GM19468 (cell line): ENCODE results near the gene C2CD2.

Experiments
- ATAC-seq: cut with Tn5 transposase; IDR thresholded peaks from one replicate; pipeline ENCODE4 v1.9.1; 2021; ENCODE audit warnings: mild to moderate bottlenecking, moderate library complexity, moderate number of reproducible peaks; ENCODE audit not compliant: unreplicated experiment; ENCODE audit errors: extremely low read depth

The C2CD2 gene

DNA sequence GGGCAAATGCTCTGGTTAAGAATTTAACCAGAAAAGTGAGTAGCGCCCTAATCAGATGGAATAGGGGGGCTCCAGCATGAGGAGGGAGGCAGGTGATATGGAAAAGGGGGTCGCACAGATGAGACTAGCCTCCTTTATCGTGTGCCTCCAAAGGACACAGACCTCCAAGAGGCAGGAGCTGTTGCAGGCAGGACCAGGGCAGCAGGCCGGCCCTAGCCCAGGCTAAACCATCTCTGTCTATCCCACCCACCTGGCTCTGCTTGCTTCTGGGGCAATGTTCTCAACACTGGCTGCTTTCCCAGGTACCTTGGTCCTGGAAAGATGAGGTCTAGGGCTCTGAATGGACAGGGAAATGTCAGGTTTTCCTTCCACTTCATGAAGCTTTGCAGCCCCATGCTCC lies 36.3 kb downstream of the C2CD2 start:
- ATAC-seq, result no peak

DNA sequence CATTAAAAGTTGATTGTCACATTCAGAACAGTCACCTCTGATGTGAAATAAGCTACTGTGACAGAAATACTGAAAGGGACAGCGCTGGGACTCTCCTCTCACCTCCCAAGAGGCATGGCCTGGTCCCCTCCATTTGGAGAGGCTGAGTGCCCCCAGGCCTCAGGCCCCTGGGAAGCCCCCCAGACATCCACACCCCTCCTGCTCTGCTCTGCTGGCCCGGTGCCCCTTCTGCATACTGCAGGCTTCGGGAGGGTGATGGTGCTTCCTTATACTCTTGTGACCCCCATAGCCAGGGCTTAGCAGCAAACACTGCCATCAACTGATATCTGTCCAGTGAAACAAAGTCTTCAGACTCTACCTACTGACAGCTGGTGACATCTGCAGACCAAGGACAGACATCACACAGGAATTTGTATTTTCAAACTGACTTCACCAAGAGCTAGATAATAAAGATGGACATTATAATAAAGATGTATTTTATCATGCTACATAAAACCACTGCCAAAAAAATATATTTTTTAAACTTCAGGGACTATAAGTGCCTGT lies 36.9 kb downstream of the C2CD2 start:
- no peak for ATAC-seq

DNA sequence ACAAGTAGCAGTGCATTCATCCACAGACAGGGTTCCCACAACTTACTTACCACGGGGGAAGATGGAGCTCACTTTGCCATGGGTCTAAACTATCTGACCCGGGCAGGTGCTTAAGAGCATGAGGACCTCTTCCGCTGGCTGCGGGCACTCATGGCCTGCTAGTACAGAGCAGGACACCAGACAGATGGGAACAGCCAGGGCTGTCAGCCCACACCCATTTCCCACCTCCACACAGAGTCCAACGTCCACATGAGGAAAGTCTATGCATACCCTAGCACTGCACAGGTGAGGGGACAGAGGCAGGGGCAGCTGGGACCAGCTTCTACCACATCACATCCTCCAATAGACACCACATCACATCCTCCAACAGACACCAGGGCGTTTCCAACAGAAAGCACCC lies 38.9 kb downstream of the C2CD2 start:
- no peak for ATAC-seq

DNA sequence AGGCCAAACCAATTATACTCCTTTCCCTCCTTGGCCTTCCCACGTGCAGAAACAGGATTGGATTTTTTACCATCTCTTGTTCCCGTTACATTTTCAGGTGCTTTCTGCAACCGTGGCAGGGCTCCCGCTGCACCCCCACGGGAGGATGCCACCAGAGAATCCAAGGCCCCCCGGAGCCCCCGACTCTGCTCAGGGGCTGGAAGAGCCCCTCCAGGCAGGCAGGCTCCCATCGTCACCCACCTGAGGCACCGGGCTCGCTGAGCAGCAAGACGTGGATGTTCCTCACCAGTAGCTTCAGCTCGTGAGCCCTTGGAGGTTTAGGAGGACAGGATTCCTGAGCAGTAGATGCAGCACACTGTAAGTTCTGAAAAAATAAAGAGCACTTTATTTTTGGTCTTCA lies 39.5 kb downstream of the C2CD2 start:
- no peak for ATAC-seq

- no peak for ATAC-seq
These were observed 40.6 kb downstream of the C2CD2 start for GRCh38 chr21:41913230-41913629.

GRCh38 chr21:41908829-41909228 lies 45.0 kb downstream of the C2CD2 start:
- no peak for ATAC-seq

- no peak for ATAC-seq
These were observed 46.1 kb downstream of the C2CD2 start for GRCh38 chr21:41907496-41908258.

DNA sequence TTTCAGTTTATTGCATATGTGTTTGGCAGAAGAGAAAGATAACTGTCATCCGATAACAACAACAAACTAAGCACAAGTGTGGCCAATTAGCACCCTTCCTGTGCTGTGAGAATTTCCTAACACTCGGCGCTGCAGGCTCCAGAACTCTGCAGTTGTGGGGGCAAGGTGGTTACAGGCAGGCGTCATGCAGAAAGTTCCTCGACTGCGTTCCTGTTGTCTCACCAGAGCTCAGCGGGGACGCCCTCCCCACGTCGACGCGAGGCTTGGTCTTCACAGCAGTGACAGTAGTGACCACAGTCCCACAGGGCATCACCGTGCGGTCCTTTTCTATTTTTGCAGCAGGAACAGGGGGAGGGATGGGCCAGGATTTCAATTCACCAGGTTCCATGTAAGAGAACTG lies 47.0 kb downstream of the C2CD2 start:
- no peak for ATAC-seq

DNA sequence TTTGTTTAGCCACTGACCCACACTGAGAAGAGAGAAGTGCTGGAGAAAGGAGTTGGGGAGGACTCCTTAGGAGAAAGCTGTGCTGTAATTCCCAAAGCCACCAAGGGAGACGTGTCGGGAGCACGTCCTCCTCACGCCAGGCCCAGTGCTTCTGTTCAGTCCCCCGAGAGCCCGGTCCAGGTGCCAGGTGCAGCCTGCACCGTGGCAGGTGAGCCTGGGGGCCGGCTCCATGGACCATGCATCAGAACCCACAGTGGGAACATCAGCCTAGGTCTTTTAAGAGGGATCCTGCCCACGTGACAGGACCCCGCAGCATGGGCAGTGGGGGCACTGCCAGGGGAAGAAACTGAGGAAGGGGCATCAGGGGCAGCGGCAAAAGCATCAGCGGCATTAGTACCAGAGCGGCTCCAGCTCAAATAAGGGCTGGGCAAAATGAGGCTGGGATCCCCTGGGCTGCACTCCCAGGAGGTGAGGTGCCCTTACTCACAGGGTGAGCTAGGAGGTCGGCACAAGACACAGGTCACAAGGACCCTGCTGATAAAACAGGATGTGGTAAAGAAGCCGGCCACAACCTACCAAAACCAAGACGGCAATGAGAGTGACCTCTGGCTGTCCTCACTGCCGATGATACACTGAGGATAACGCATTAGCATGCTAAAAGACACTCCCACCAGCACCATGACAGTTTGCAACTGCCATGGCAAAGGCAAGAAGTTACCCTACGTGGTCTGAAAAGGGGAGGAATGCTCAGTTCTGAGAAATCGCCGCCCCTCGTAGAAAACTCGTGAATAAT lies 50.1 kb downstream of the C2CD2 start:
- ATAC-seq, result no peak

GRCh38 chr21:41902946-41903345 lies 50.9 kb downstream of the C2CD2 start:
- no peak for ATAC-seq

DNA sequence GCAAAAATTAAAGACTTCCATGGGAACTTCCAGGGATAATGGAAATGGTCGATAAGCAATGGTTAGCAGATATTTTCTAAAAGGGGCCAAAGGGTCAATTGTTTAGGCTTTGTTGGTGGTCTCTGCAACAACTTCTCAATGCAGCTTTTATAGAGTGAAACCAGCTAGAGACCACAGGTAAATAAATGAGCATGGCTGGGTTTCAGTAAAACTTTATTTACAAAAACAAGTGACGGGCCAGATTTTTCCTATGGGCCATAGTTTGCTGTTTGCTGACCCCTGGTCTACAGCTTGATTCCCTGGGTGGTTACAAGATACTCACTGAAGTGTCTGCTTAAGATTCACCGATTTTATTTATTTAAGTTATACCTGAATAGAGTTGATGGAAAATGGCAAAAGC lies 52.0 kb downstream of the C2CD2 start:
- ATAC-seq, result no peak

DNA sequence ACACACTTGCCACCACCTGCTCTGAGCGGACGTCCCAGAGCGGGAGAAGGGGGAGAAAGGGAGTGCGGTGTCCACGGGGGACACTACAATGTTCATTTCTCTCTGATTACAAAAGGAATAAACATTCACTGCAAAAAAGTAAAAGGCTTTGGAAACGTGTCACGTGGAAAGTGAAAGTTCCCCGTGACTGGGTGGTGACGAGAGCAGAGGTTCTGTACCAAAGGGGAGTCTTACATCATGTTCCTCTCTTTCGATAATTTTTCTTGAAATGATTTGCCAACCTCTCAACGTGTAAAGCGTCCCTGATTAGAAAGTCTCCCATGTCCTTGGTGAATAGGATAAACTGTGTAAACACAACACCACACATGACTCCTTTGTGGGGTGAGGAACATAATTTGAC lies 52.7 kb downstream of the C2CD2 start:
- no peak for ATAC-seq

DNA sequence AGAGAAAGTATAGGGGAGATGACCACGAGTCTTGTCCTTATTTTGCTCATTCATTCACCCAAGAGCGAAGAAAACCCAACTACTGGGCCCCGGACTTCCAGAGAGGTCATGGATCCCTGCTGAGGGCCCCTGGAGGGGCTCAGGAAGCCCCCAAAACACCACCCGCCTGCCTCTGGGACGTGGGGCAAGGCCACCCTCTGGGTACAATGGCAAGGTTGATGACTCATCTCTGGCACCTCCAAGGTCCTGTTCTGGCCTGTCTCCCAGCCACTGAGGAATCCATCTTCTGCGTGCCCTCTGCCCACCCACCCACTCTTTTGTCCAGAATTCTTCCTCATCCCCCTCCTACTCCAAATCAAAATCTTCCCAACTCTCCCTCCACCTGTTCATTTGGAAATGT lies 53.4 kb downstream of the C2CD2 start:
- no peak for ATAC-seq

GRCh38 chr21:41899426-41900202 lies 54.2 kb downstream of the C2CD2 start:
- ATAC-seq, result no peak

DNA sequence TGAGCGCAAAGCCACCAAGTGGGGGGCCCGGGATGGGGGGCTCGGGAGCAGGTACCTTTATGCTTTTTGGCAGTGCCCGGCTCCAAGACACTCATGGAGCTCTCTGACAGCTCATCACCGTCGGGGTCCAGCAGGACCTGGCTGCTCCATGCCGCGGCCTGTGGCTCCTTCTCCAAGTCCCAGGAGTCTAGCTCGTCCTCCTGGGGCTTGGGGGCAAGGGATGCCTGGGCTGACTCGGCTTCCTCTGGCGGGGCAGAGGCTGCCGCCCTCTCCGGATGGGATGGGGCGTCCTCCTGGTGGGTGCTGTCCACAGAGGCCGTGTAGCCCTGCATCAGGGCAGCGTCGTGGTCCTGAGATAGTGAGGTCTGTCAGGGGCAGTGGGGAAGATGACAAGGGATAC lies 54.8 kb downstream of the C2CD2 start:
- no peak for ATAC-seq

GRCh38 chr21:41897700-41898099 lies 56.1 kb downstream of the C2CD2 start:
- ATAC-seq, result no peak

- ATAC-seq, result no peak
These were observed 56.7 kb downstream of the C2CD2 start for GRCh38 chr21:41897047-41897669.

DNA sequence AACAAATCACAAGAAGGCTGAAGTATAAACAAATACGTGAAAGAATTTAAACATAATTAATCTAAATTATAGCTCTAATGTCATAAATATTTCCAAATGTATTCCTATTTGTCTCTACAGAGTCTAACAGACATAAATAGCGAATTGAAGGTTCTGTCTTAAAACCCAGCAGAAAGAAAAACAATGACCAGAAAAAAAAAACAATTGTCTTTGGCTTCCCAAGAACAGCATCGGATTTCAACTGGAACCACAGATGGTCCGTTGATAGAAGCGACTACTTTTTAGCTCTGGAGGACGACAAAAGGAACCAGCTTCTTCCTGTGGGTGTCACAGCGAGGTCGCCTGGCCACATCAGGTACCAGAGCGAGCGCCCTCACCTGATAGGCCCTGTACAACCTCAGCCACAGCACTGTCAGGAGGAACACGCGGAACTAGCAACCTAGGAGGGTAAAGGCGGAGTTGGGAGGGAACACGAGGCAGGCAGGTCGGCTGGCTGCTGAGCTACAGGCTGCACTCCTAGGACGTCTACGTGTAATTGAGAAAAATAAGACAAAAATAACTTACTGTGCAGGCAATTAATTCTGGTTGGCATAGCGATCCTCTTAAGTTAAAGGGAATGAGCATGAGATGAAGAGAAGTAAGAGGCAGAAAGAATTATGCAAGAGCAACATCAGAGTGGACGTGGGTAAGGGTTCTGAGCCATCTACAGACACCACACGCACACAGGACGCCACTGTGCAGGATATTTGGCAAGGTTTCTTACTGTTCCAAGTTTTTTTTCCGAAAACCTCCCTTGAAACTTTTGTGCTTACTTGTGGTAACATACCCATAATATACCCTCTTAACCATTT lies 58.0 kb downstream of the C2CD2 start:
- ATAC-seq, result no peak

DNA sequence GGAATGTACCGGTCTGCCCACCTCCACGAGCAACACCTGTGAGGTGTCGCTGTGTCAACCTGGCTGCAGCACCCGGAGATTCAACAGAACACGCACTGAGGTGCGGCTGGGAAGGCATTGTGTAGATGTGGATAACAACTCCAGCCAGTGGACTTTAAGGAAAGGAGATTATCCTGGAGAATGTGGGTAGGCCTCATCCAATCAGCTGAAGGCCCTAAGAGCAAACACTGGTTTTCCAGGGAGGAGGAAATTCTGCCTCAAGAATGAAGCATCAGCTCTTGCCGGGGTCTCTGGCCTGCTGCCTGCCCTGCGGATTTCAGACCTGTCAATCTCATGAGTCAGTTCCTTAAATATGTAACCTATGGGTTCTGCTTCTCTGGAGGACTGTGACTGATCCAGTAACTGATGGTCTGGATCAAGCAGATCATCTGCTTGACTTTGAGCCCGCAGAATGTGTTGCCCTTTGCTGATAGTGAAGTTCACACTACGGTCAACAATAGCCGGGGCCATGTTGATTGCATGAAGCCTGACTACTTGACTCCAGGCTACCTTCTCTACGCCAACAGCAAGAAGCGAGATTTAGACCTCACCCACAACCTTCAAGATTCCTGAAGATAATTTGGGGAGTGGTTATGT lies 58.8 kb downstream of the C2CD2 start:
- ATAC-seq, result no peak
